HepG2 (cell line): ENCODE measurements around the gene TUBB3. TPM values are rescaled to one million over a fixed set of nuclear protein-coding genes. Genes with fewer than 3 reads are reported as not detected.
A peak's percentile ranks its signal among the peaks of the same experiment; 100 is the strongest.

ENCODE experiments used
- BRF2 ChIP-seq: sonication (generic); formaldehyde crosslinking; IDR thresholded peaks from 2 replicates; pipeline ENCODE4 v1.8.1; 2022; ENCODE audit warnings: mild to moderate bottlenecking, missing genetic modification reagents
- E2F1 ChIP-seq: sonication (generic); formaldehyde crosslinking; IDR thresholded peaks from 2 replicates; pipeline ENCODE4 v1.5.0; 2020; ENCODE audit warnings: missing genetic modification reagents
- EHMT2 ChIP-seq: fragments of 200-600 bp; sonication (generic); IDR thresholded peaks from 2 replicates; pipeline ENCODE4 v1.7.0; 2017; ENCODE audit warnings: antibody characterized with exemption, low read depth, low read length, borderline replicate concordance
- ERF ChIP-seq: IDR thresholded peaks from 2 replicates; pipeline ENCODE4 v1.6.1; 2018; ENCODE audit warnings: missing biosample characterization, missing genetic modification reagents
- FOXC1 ChIP-seq: sonication (generic); formaldehyde crosslinking; IDR thresholded peaks from 2 replicates; pipeline ENCODE4 v1.8.0; 2022; ENCODE audit warnings: mild to moderate bottlenecking, missing genetic modification reagents, borderline replicate concordance
- GABPA ChIP-seq, 2 experiments: IDR thresholded peaks; 2 replicates each; pipeline ENCODE4 v1.6.1; 2011 to 2016; ENCODE audit warnings: low read depth in 2 of 2, low read length in 1 of 2, missing biosample characterization in 1 of 2, missing genetic modification characterization in 1 of 2
- GATAD2A ChIP-seq: IDR thresholded peaks from 2 replicates; pipeline ENCODE4 v1.6.1; 2016
- IKZF5 ChIP-seq: IDR thresholded peaks from 2 replicates; pipeline ENCODE4 v1.6.1; 2018; ENCODE audit warnings: missing genetic modification reagents, mild to moderate bottlenecking, missing compliant biosample characterization
- MBD4 ChIP-seq: IDR thresholded peaks from 2 replicates; pipeline ENCODE4 v1.6.1; 2012; ENCODE audit warnings: low read length, inconsistent platforms, borderline replicate concordance
- PAF1 ChIP-seq: IDR thresholded peaks from 2 replicates; pipeline ENCODE4 v1.6.1; 2016; ENCODE audit warnings: missing genetic modification reagents, missing compliant biosample characterization
- REPIN1 ChIP-seq: sonication (generic); formaldehyde crosslinking; IDR thresholded peaks from 2 replicates; pipeline ENCODE4 v1.8.0; 2022; ENCODE audit warnings: missing genetic modification reagents, low read depth, mild to moderate bottlenecking, borderline replicate concordance
- RNF219 ChIP-seq: sonication (generic); formaldehyde crosslinking; IDR thresholded peaks from 2 replicates; pipeline ENCODE4 v1.5.0; 2020; ENCODE audit warnings: mild to moderate bottlenecking, missing genetic modification reagents
- SP1 ChIP-seq, 2 experiments: fragments of 450-650 bp in 1 of 2; sonication (generic) in 1 of 2; formaldehyde crosslinking in 1 of 2; IDR thresholded peaks; 2 replicates each; pipeline versions ENCODE4 v1.4.0 to v1.6.1; 2016 to 2020; ENCODE audit warnings: missing genetic modification reagents in 1 of 2
- SRSF1 ChIP-seq: fragments of 200-400 bp; formaldehyde crosslinking; optimal IDR thresholded peaks from 2 replicates; pipeline ENCODE3; 2017; ENCODE audit warnings: mild to moderate bottlenecking, low read depth, low read length, moderate library complexity
- ZGPAT ChIP-seq: IDR thresholded peaks from 2 replicates; pipeline ENCODE4 v1.6.1; 2016; ENCODE audit warnings: mild to moderate bottlenecking
- ZNF354B ChIP-seq: sonication (generic); formaldehyde crosslinking; IDR thresholded peaks from 2 replicates; pipeline ENCODE4 v1.8.0; 2022; ENCODE audit warnings: mild to moderate bottlenecking, missing genetic modification reagents
- ZNF503 ChIP-seq: sonication (generic); formaldehyde crosslinking; IDR thresholded peaks from 2 replicates; pipeline ENCODE4 v1.4.0; 2020; ENCODE audit warnings: missing genetic modification reagents
- ZNF557 ChIP-seq: sonication (generic); formaldehyde crosslinking; IDR thresholded peaks from 2 replicates; pipeline ENCODE4 v1.4.0; 2020; ENCODE audit warnings: missing genetic modification reagents
- ZSCAN22 ChIP-seq: sonication (generic); formaldehyde crosslinking; IDR thresholded peaks from 2 replicates; pipeline ENCODE4 v1.4.0; 2020; ENCODE audit warnings: mild to moderate bottlenecking, missing genetic modification reagents
- polyA plus RNA-seq, 8 experiments: library from polyadenylated mRNA; depleted of rRNA in 3 of 8; stranded (reverse) in 7 of 8; unstranded in 1 of 8; fragments of >200 nt; fragmentation: Illumina TruSeq in 4 of 8; extraction: Trizol in 4 of 8; gene quantifications; 2 replicates each; pipeline versions ENCODE4 v1.2.1 to v1.2.3, GENCODE V29; 2011 to 2016; ENCODE audit warnings: low read depth in 4 of 8, missing spikeins in 1 of 8, mixed read lengths in 1 of 8; ENCODE audit not compliant: insufficient read depth in 1 of 8
- total RNA-seq, 5 experiments: library from RNA; depleted of rRNA; stranded (reverse); fragments of >200 nt; fragmentation: Illumina TruSeq; extraction: Trizol; gene quantifications; 2 replicates each; pipeline ENCODE4 v1.2.3, GENCODE V29; 2016; ENCODE audit warnings: low read depth in 1 of 5

TUBB3 gene
- total and polyA plus RNA-seq, 2 of the 13 experiments (the other 11 are each of a cell fraction or from before 2014, with no cell fraction given), result 110 to 185 TPM

GRCh38 chr16:89915303-89916232 is 7.6 kb upstream of the TUBB3 start (continued):
- TF ChIP-seq ZNF503 (CRISPR knock-in tag) (peak; percentile 88), FOXC1 (CRISPR knock-in tag) (peak; percentile 95; the same call in 1 of the 2 replicates), REPIN1 (CRISPR knock-in tag) (peak; percentile 97), BRF2 (CRISPR knock-in tag) (peak; percentile 36; the same call in 1 of the 2 replicates), EHMT2 (no peak), SP1 (IDR thresholded peaks at IDR 0.05) (no peak), SP1 (CRISPR knock-in tag; IDR thresholded peaks at IDR 0.05) (no peak), ZNF557 (peak; percentile 92), SRSF1 (peak; percentile 74), ZSCAN22 (CRISPR knock-in tag) (no peak; the same call in 1 of the 2 replicates), MBD4 (no peak), ZNF354B (CRISPR knock-in tag) (no peak), PAF1 (peak; percentile 69; the same call in 1 of the 2 replicates), IKZF5 (peak; percentile 63; the same call in 1 of the 2 replicates), E2F1 (peak; percentile 51; the same call in 1 of the 2 replicates), GATAD2A (CRISPR knock-in tag) (peak; percentile 92), ERF (CRISPR knock-in tag) (peak; percentile 78), GABPA (IDR thresholded peaks at IDR 0.05; ENCODE audit: low read depth, low read length) (no peak), GABPA (CRISPR knock-in tag; IDR thresholded peaks at IDR 0.05; ENCODE audit: low read depth) (no peak), RNF219 (CRISPR knock-in tag) (no peak), ZGPAT (CRISPR knock-in tag) (peak; percentile 85; the same call in 1 of the 2 replicates)
